Measurements from ENCODE around the gene GALC. TPM values are rescaled to one million over a fixed set of nuclear protein-coding genes. Genes with fewer than 3 reads are reported as not detected.

Gene GALC
- polyA plus RNA-seq, 4 donors, result 15.7 to 116 (median 22.4) TPM

- no peak overlapping the region for H3K27ac ChIP-seq (ENCODE audit: low read depth in 1 of 3, low read length in 2 of 3)
- H3K36me3 ChIP-seq (ENCODE audit: control insufficient read depth in 3 of 3, insufficient read depth in 2 of 3, low read depth in 1 of 3, low read length in 3 of 3), result peaks cover 0 to 9% (median 4%) of the 10 kb centered on the region in 3 donors
- no peaks in the 10 kb centered on the region for H3K27me3 ChIP-seq (ENCODE audit: control insufficient read depth in 3 of 3, insufficient read depth in 3 of 3, low read length in 3 of 3)
- DNase-seq (no peak), FAIRE-seq (no peak)
- H3K4me1 ChIP-seq (ENCODE audit: control insufficient read depth in 3 of 3, insufficient read depth in 2 of 3, low read depth in 1 of 3, low read length in 2 of 3), result peaks cover 0 to 2% (median 0%) of the 10 kb centered on the region in 3 donors
- no peak overlapping the region for H3K4me3 ChIP-seq (ENCODE audit: low read depth in 1 of 3, low read length in 3 of 3)
- 35 to 45% (median 42%) methylated on average over 5 of the region's 5 CpGs for WGBS, 3 donors
- no peaks in the 10 kb centered on the region for H3K9me3 ChIP-seq (ENCODE audit: control insufficient read depth in 2 of 2, insufficient read depth in 1 of 2, low read depth in 1 of 2, low read length in 1 of 2)
These were observed 57.7 kb downstream of the GALC start for GRCh38 chr14:87935081-87935828.

- H3K36me3 ChIP-seq (ENCODE audit: control insufficient read depth in 3 of 3, insufficient read depth in 2 of 3, low read depth in 1 of 3, low read length in 3 of 3), result peaks cover 0 to 5% (median 4%) of the 10 kb centered on the region in 3 donors
- no peaks in the 10 kb centered on the region for H3K27me3 ChIP-seq (ENCODE audit: control insufficient read depth in 3 of 3, insufficient read depth in 3 of 3, low read length in 3 of 3)
- 86 to 96% (median 87%) methylated on average over 3 of the region's 3 CpGs for WGBS, 3 donors
- FAIRE-seq (no peak), DNase-seq (no peak)
- peaks cover 0 to 2% (median 0%) of the 10 kb centered on the region in 3 donors for H3K4me1 ChIP-seq (ENCODE audit: control insufficient read depth in 3 of 3, insufficient read depth in 2 of 3, low read depth in 1 of 3, low read length in 2 of 3)
- H3K9me3 ChIP-seq (ENCODE audit: control insufficient read depth in 2 of 2, insufficient read depth in 1 of 2, low read depth in 1 of 2, low read length in 1 of 2), result no peaks in the 10 kb centered on the region
- no peak overlapping the region for H3K27ac ChIP-seq (ENCODE audit: low read depth in 1 of 3, low read length in 2 of 3)
- no peak overlapping the region for H3K4me3 ChIP-seq (ENCODE audit: low read depth in 1 of 3, low read length in 3 of 3)
These were observed 58.8 kb downstream of the GALC start for GRCh38 chr14:87934185-87934584.

- peaks cover 0 to 9% of the 10 kb centered on the region in 2 donors for H3K9me3 ChIP-seq (ENCODE audit: control insufficient read depth in 2 of 2, insufficient read depth in 1 of 2, low read depth in 1 of 2, low read length in 1 of 2)
- DNase-seq, result no peak
- FAIRE-seq, result no peak
- no peak overlapping the region for H3K4me3 ChIP-seq (ENCODE audit: low read depth in 1 of 3, low read length in 3 of 3)
- no peaks in the 10 kb centered on the region for H3K27me3 ChIP-seq (ENCODE audit: control insufficient read depth in 3 of 3, insufficient read depth in 3 of 3, low read length in 3 of 3)
- no peak overlapping the region for H3K27ac ChIP-seq (ENCODE audit: low read depth in 1 of 3, low read length in 2 of 3)
- no peaks in the 10 kb centered on the region for H3K4me1 ChIP-seq (ENCODE audit: control insufficient read depth in 3 of 3, insufficient read depth in 2 of 3, low read depth in 1 of 3, low read length in 2 of 3)
- WGBS, 3 donors, result 90 to 97% (median 96%) methylated on average over 5 to 6 of the region's 6 CpGs
- H3K36me3 ChIP-seq (ENCODE audit: control insufficient read depth in 3 of 3, insufficient read depth in 2 of 3, low read depth in 1 of 3, low read length in 3 of 3), result no peaks in the 10 kb centered on the region
These were observed 76.1 kb downstream of the GALC start for GRCh38 chr14:87916886-87917275.

DNA sequence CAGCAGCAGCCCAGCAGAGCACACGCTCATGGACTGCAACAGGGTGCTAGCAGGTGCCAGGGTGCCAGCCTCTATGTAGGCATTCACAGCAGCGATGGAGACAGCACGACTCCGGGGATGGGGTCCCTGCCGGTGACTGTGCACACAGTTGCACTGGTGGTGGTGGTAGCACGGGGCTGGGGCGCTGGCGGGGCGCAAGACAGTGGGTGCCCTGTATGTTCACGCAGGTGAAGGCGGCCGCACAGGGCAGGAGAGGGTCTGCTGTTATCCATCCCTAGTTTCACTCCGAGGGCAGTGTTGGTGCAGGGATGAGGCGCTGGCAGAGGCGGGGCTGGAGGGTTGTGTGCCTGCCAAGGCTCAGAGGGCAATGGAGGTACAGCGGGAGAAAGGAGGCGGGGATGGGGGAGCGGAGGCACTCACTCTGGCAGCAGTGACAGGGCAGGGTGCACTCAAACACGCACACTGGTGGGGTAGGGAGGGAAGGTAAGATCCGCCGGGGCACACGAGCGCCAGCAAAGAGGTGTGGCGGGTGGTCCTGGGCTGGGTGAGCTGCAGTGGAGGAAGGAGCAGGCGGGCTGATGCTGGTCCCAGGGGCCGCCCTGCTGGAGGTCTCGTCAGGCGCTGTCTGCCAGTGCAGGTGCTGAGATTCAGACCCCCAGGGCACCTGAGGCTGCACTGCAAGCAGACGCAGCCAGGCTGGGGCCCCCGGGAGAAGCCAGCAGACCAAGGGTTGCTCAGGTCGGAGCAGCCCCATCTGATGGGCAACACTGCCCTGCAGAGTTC lies 76.7 kb downstream of the GALC start:
- Histone ChIP-seq H3K27ac (ENCODE audit: low read depth in 1 of 3, low read length in 2 of 3) (no peak overlapping the region), H3K27me3 (ENCODE audit: control insufficient read depth in 3 of 3, insufficient read depth in 3 of 3, low read length in 3 of 3) (no peaks in the 10 kb centered on the region), H3K4me3 (ENCODE audit: low read depth in 1 of 3, low read length in 3 of 3) (no peak overlapping the region), H3K4me1 (ENCODE audit: control insufficient read depth in 3 of 3, insufficient read depth in 2 of 3, low read depth in 1 of 3, low read length in 2 of 3) (no peaks in the 10 kb centered on the region), H3K36me3 (ENCODE audit: control insufficient read depth in 3 of 3, insufficient read depth in 2 of 3, low read depth in 1 of 3, low read length in 3 of 3) (no peaks in the 10 kb centered on the region), H3K9me3 (ENCODE audit: control insufficient read depth in 2 of 2, insufficient read depth in 1 of 2, low read depth in 1 of 2, low read length in 1 of 2) (peaks cover 0 to 9% of the 10 kb centered on the region in 2 donors)
- DNase-seq (no peak), FAIRE-seq (no peak)
- WGBS, 3 donors, result 76 to 90% (median 90%) methylated on average over 26 to 31 of the region's 31 CpGs

GRCh38 chr14:87908550-87908949 lies 84.4 kb downstream of the GALC start:
- H3K4me3 ChIP-seq (ENCODE audit: low read depth in 1 of 3, low read length in 3 of 3), result no peak overlapping the region
- no peaks in the 10 kb centered on the region for H3K36me3 ChIP-seq (ENCODE audit: control insufficient read depth in 3 of 3, insufficient read depth in 2 of 3, low read depth in 1 of 3, low read length in 3 of 3)
- no peak overlapping the region for H3K27ac ChIP-seq (ENCODE audit: low read depth in 1 of 3, low read length in 2 of 3)
- DNase-seq (no peak), FAIRE-seq (no peak)
- 29 to 35% (median 33%) methylated on average over 5 of the region's 5 CpGs for WGBS, 3 donors
- no peaks in the 10 kb centered on the region for H3K27me3 ChIP-seq (ENCODE audit: control insufficient read depth in 3 of 3, insufficient read depth in 3 of 3, low read length in 3 of 3)
- H3K9me3 ChIP-seq (ENCODE audit: control insufficient read depth in 2 of 2, insufficient read depth in 1 of 2, low read depth in 1 of 2, low read length in 1 of 2), result peaks cover 1 to 4% of the 10 kb centered on the region in 2 donors
- no peaks in the 10 kb centered on the region for H3K4me1 ChIP-seq (ENCODE audit: control insufficient read depth in 3 of 3, insufficient read depth in 2 of 3, low read depth in 1 of 3, low read length in 2 of 3)

DNA sequence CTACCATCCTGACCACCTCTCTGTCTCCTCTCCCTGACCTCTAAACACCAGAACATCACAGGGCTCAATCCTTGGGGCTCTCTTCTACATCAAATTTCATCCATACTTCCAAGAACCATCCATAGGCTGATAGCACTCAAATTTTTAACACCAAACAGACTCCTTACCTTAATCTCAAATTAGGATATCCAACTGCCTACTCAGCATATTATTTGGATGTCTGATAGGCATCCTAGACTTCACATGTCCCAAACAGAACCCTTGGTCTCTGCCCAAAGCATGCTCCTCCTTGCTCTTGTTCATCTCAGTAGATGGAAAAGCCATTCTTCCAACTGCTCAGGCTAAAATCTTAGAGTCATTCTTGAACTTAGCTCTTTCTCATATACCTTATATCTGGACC lies 91.3 kb downstream of the GALC start:
- no peak overlapping the region for H3K4me3 ChIP-seq (ENCODE audit: low read depth in 1 of 3, low read length in 3 of 3)
- FAIRE-seq (no peak), DNase-seq (no peak)
- H3K9me3 ChIP-seq (ENCODE audit: control insufficient read depth in 2 of 2, insufficient read depth in 1 of 2, low read depth in 1 of 2, low read length in 1 of 2), result no peaks in the 10 kb centered on the region
- no peak overlapping the region for H3K27ac ChIP-seq (ENCODE audit: low read depth in 1 of 3, low read length in 2 of 3)
- H3K4me1 ChIP-seq (ENCODE audit: control insufficient read depth in 3 of 3, insufficient read depth in 2 of 3, low read depth in 1 of 3, low read length in 2 of 3), result no peaks in the 10 kb centered on the region
- H3K27me3 ChIP-seq (ENCODE audit: control insufficient read depth in 3 of 3, insufficient read depth in 3 of 3, low read length in 3 of 3), result peaks cover 0 to 5% (median 3%) of the 10 kb centered on the region in 3 donors
- no peaks in the 10 kb centered on the region for H3K36me3 ChIP-seq (ENCODE audit: control insufficient read depth in 3 of 3, insufficient read depth in 2 of 3, low read depth in 1 of 3, low read length in 3 of 3)

- Histone ChIP-seq H3K36me3 (ENCODE audit: control insufficient read depth in 3 of 3, insufficient read depth in 2 of 3, low read depth in 1 of 3, low read length in 3 of 3) (no peaks in the 10 kb centered on the region), H3K27ac (ENCODE audit: low read depth in 1 of 3, low read length in 2 of 3) (no peak overlapping the region), H3K4me1 (ENCODE audit: control insufficient read depth in 3 of 3, insufficient read depth in 2 of 3, low read depth in 1 of 3, low read length in 2 of 3) (no peaks in the 10 kb centered on the region), H3K27me3 (ENCODE audit: control insufficient read depth in 3 of 3, insufficient read depth in 3 of 3, low read length in 3 of 3) (peaks cover 0 to 5% (median 3%) of the 10 kb centered on the region in 3 donors), H3K4me3 (ENCODE audit: low read depth in 1 of 3, low read length in 3 of 3) (no peak overlapping the region), H3K9me3 (ENCODE audit: control insufficient read depth in 2 of 2, insufficient read depth in 1 of 2, low read depth in 1 of 2, low read length in 1 of 2) (no peaks in the 10 kb centered on the region)
- WGBS, 3 donors, result 71 to 87% (median 85%) methylated on average over 3 of the region's 3 CpGs
- DNase-seq (no peak), FAIRE-seq (no peak)
These were observed 91.7 kb downstream of the GALC start for GRCh38 chr14:87901236-87901635.

DNA sequence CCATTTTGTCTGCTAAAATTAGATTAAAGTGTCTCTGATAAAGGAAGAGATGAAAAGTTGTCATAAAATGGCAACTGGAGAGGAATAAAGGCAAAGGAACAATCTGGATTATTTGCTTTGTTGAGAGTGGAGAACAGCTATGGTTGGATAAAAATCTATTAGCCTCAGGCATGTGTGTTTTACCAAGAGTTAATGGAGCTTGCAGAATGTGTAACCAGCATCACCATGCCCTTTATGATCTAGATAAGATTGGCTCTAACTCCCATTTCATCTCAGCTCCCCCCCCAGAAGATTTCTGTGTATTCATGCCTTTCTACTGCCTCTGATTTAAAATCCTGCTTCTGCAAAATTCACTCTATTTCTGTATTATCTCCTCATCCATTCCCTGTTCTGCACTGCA lies 93.8 kb downstream of the GALC start:
- DNase-seq (no peak), FAIRE-seq (no peak)
- Histone ChIP-seq H3K4me1 (ENCODE audit: control insufficient read depth in 3 of 3, insufficient read depth in 2 of 3, low read depth in 1 of 3, low read length in 2 of 3) (no peaks in the 10 kb centered on the region), H3K9me3 (ENCODE audit: control insufficient read depth in 2 of 2, insufficient read depth in 1 of 2, low read depth in 1 of 2, low read length in 1 of 2) (no peaks in the 10 kb centered on the region), H3K36me3 (ENCODE audit: control insufficient read depth in 3 of 3, insufficient read depth in 2 of 3, low read depth in 1 of 3, low read length in 3 of 3) (no peaks in the 10 kb centered on the region), H3K27me3 (ENCODE audit: control insufficient read depth in 3 of 3, insufficient read depth in 3 of 3, low read length in 3 of 3) (peaks cover 0 to 5% (median 3%) of the 10 kb centered on the region in 3 donors), H3K4me3 (ENCODE audit: low read depth in 1 of 3, low read length in 3 of 3) (no peak overlapping the region), H3K27ac (ENCODE audit: low read depth in 1 of 3, low read length in 2 of 3) (no peak overlapping the region)

Measured in small intestine (tissue), 7 donors.